Body of pancreas (tissue), 4 donors: Measurements from ENCODE around the gene VMAC.

Experiments used
- POLR2A ChIP-seq, 3 donors: fragments of 450-650 bp; IDR thresholded peaks; one replicate each; pipeline ENCODE4 v1.6.1; 2016; ENCODE audit warnings: antibody characterized with exemption in 3 of 3, mild to moderate bottlenecking in 2 of 3
- TF ChIP-seq, protein P1 (sequence below), 7 experiments: fragments of 450-650 bp in 4 of 7; fragments of 200-600 bp in 3 of 7; sonication (generic) in 3 of 7; IDR thresholded peaks; one replicate each; pipeline ENCODE4 v1.5.1; 2016 to 2019; ENCODE audit warnings: antibody characterized with exemption in 7 of 7

DNA sequence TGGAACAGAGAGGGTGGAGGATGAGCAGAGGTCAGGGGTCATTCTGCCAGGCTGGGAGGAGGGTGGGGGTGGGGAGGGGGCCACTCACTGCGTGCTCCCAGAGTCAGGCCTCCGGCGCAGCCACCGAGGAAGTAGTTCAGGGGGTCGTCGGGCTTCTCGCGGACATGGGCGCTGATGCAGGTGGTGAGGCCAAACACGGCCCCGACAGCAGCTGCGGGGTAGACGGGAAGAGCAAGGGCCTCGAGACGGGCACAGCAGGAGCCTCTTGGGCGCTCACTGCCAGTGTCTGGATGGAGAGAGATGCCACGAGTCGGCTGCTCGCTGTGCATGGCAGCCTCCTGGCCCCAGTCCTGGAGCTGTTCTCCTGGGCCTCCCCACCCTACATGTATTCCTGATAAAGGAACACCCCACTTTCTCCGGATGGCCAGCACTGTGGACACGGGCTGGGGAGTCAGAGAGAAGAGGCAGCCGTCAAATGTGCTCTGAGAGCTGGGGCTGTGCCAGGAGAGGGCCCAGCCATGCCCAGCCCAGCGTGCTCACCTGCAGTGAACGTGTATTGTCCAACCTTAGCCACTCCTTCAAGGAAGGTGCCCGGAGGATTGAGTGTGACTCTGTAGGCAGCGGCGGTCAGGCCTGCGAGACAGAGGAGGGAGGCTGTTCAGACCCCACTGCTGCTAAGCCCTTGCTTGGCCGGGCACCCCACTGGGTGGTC lies 8.2 kb upstream of the VMAC start:
- TF ChIP-seq POLR2A (IDR thresholded peaks at IDR 0.05) = no peak
- TF ChIP-seq, protein P1, sequence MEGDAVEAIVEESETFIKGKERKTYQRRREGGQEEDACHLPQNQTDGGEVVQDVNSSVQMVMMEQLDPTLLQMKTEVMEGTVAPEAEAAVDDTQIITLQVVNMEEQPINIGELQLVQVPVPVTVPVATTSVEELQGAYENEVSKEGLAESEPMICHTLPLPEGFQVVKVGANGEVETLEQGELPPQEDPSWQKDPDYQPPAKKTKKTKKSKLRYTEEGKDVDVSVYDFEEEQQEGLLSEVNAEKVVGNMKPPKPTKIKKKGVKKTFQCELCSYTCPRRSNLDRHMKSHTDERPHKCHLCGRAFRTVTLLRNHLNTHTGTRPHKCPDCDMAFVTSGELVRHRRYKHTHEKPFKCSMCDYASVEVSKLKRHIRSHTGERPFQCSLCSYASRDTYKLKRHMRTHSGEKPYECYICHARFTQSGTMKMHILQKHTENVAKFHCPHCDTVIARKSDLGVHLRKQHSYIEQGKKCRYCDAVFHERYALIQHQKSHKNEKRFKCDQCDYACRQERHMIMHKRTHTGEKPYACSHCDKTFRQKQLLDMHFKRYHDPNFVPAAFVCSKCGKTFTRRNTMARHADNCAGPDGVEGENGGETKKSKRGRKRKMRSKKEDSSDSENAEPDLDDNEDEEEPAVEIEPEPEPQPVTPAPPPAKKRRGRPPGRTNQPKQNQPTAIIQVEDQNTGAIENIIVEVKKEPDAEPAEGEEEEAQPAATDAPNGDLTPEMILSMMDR (IDR thresholded peaks at IDR 0.05) = no peak
